Right ventricle myocardium inferior (tissue), 1 donor: ENCODE measurements around the gene PHC1. TPM values are rescaled to one million over a fixed set of nuclear protein-coding genes. Genes with fewer than 3 reads are reported as not detected.

Experiments used
- ATAC-seq: fragments of 200-7000 bp; cut with Tn5 transposase; one replicate; pipeline ENCODE4 v1.9.1; 2020; ENCODE audit warnings: mild to moderate bottlenecking, moderate library complexity
- DNase-seq: peaks from one replicate; pipeline ENCODE4 v3.0.0; 2021; ENCODE audit errors: missing footprints
- intact Hi-C: fragments of 100-400 bp; cut with DNase I; formaldehyde crosslinking; loops from one replicate; pipeline ENCODE4 v1.11.0; 2022
- total RNA-seq: library from RNA; stranded (reverse); fragmentation: NEBNext Ultra II Directional; extraction: Animal tissue kit (Norgen Biotek cat#: 25700); gene quantifications from one replicate; pipeline ENCODE4 v1.2.1, GENCODE V29; 2021
- donor health status: DM: no; HTN: yes; CAD: no; lungs with severe emphysema.

Gene PHC1
- total RNA-seq, 1 donor from 2014 or later, result 20.9 TPM

DNA sequence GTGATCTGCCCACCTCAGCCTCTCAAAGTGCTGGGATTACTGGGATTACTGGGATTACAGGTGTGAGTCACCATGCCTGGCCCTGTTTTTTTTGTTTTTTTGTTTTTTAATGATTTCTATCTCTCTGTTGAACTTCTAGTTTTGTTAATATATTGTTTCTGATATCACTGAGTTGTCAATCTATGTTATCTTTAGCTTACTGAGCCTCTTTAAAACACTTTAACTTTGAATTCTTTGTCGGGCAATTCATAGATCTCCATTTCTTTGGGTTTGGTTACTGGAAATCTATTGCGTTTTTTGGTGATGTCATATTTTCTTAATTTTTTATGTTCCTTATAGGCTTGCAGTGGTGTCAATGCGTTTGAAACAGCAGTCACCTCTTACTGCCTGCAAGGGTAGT, 65.8 kb downstream of the PHC1 start:
- DNase-seq (no peak), ATAC-seq (no peak)
- intact Hi-C loops, result no loop called here

- intact Hi-C loops, result no loop called here
- ATAC-seq (no peak), DNase-seq (no peak)
Measured at GRCh38 chr12:8985213-8985754, 71.0 kb downstream of the PHC1 start.

DNA sequence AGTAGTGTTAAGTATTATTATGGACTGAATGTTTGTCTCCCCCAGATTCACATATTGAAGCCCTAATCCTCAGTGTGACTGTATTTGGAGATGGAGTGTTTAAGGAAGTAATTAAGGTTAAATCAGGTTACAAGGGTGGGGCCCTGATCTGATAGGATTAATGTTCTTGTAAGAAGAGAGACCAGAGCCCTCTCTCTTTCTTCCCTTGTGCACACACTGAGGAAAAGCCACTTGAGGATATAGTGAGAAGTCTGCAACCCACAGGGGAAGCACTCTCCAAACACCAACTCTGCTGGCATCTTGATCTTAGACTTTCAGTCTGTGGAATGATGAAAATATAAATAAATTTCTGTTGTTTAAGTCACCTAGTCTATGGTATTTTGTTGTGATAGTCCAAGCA, 72.9 kb downstream of the PHC1 start:
- no peak for DNase-seq
- intact Hi-C loops, result no loop called here

GRCh38 chr12:8987685-8988084, 73.4 kb downstream of the PHC1 start:
- DNase-seq (no peak), ATAC-seq (no peak)
- intact Hi-C loops, result no loop called here

More for the DNA sequence above, 72.9 kb downstream of the PHC1 start:
- no peak for ATAC-seq

- no peak for DNase-seq
- no peak for ATAC-seq
- intact Hi-C loops, result no loop called here
Measured at GRCh38 chr12:8989413-8989812, 75.1 kb downstream of the PHC1 start, which contains the start of gene KLRG1. Gene KLRG1 (plus strand): TSS chr12:8989546. CDS start chr12:8989636, 90 bp downstream.

Other genes with a start within 250 kb of the PHC1 start
- 12.5 TPM for gene RIMKLB, start 216.5 kb upstream of the PHC1 start, total RNA-seq
- not detected for gene A2ML1, start 91.9 kb upstream of the PHC1 start, total RNA-seq
- 83.0 TPM for gene M6PR, start 35.1 kb downstream of the PHC1 start, total RNA-seq
- gene KLRG1, start 75.0 kb downstream of the PHC1 start, total RNA-seq, result 5.8 TPM
- 640 TPM for gene A2M, start 201.4 kb downstream of the PHC1 start, total RNA-seq